Measurements from ENCODE around the gene ADAP1.
A peak's percentile ranks its signal among the peaks of the same experiment; 100 is the strongest.
"Not testable (repeated sequence)": the region's sequence is repeated elsewhere in the genome, so short reads cannot be mapped to it uniquely, and the experiment has no call there.

ADAP1 gene

DNA sequence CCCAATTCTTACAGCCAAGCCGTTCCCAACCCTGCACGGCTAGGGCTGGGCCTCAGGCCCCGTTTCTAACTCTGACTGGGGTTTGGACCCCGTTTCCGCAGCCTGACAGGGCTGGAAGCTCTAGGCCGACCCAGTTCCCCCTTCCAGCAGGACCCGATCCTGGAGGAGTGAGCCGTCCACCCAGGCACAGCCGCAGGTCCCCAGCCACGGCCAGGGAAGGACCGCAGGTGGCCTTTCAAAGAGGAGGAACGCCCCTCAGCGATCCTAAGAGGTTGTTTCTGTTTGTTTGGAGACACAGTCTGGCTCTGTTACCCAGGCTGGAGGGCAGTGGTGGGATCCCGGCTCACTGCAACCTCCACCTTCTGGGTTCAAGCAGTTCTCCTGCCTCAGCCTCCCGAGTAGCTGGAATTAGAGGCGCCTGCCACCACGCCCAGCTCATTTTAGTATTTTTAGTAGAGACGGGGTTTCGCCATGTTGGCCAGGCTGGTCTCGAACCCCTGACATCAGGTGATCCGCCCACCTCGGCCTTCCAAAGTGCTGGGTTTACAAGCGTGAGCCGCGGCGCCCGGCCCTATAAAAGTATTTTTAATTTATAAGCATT, 78.9 kb downstream of the ADAP1 start:
- no peak for DNase-seq

DNA sequence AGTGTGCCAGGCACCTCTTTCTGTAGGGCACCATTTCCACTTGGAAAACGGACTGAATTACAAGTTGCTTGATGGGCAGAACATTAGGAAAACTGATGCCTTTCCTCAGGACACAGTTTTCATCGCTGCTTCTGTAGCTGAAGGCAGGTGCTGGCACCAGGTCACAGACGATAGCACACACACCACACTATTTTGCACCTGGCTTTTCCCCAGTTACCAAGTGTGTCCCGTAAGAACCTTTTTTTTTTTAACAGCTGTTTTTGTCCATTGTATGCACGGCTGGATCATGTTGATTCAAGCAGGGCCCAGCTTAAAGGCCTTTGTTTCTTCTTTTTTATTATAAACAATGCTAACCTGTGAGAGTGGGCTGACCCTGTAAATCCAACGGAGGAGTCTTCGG, 79.4 kb downstream of the ADAP1 start:
- DNase-seq, result no peak

DNA sequence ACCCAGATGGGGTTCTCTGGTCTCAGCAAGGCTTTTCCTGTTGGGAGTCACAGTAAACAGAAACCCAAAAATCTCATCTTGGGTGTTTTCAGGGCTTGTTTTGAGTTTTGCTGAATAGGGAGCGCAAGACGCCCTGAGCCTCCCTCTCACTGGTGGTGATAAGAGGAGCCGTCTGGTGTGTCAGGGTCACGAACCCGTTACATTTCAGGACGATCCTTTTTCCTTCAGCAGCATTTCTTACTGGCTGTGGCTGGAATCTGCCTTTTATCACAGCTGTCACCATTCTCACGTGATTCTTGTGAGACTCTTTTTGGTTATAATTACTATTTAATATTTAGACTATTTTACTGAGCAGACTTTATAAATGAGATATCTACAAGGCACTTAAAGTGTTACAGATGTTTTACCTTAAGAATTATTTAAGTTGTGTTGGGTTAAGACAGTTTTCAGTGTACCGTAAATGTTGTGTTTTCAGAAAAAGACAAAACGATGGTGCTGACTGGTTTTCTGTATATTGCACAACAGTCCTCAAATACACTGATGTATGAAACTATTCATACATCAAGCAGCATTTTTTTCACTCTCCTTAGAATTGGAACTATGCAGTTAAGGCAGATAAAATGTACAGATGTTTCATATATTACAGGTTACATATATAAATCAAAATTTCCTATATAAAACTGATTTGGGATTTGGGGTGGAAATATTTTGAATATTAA, 80.3 kb downstream of the ADAP1 start:
- DNase-seq, result no peak

DNA sequence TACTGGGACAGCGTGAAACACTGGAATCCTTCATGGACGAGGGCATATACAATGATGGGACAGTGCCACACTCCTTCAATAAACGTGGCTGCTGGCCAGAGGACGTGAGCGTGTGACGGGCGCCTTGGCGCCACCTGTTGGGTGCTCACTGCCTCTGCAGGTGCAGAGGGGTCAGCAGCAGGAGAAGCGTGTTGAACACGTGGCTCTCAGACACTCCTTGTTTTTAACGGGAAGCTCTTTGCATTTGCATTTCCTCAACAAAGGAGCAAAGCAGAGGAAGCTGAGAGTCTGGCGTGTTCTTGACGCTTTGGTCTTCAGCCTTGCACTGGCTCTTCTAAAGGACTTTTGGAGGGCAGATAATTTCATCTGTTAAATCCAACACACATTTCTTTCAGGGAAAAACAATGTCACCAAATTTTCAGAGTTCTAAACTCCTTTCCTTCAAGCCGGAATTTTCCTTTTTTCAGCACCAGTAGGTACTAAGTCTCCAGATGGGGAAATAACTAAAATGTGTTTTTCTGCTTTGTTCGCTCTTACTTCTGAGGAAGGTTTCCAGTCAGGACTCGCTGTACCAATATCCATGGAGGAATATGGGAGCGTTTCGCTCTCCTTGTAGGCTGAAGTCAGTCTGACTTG, 81.0 kb downstream of the ADAP1 start:
- DNase-seq, result peak; percentile 74

DNA sequence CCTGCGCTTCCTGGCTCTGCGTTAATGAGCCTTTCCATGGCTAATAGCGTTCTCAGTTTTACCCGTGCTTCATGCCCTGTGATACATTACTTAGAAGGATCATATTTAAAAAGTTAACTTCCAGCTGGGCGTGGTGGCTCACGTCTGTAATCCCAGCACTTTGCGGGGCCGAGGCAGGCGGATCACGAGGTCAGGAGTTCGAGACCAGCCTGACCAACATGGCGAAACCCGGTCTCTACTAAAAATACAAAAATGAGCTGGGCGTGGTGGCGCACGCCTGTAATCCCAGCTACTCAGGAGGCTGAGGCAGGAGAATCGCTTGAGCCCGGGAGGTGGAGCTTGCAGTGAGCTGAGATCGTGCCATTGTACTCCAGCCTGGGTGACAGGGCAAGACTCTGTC, 81.8 kb downstream of the ADAP1 start:
- not testable (repeated sequence) for DNase-seq

DNA sequence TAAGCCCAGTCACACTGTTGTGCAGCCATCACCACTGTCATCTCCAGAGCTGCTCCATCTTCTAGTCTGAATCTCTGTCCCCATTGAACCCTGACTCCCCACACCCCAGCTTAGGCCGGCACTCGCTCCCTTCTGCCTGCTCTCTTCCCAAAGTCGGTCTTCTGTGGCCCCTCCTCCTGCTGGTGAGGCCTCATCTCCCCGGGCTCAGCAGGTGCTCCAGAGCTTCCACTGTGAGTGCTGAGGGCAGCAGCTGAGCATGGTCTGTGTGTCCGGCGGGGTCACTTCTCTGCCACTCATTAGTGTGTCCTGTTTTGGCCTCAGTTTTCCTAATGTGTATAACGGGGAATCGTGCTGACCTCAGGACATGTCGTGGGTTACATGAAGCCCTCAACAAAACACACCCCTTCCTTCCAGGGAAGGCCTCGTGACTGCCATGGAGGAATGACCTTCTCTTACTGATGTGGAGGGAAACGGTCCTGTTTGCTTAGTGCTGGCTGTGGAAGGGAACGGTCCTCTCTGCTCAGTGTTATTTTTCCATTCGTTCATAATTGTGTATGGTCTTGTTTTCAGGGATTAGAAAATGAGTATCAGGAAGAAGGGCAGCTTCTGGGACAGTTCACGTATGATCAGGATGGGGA, 82.5 kb downstream of the ADAP1 start:
- DNase-seq, result no peak

DNA sequence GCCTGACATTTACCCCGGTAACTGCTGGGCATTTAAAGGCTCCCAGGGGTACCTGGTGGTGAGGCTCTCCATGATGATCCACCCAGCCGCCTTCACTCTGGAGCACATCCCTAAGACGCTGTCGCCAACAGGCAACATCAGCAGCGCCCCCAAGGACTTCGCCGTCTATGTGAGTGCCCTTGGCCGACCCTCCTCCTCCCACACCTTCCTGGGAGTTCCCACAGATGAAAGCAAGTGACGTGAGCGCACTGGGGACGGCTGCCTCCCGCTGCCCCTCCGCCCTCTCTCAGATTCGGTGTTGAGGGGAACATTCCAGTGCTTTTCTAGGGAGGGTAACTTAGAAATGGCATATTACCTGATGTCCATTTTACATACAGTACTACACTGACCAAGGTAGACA, 85.1 kb downstream of the ADAP1 start:
- no peak for DNase-seq

DNA sequence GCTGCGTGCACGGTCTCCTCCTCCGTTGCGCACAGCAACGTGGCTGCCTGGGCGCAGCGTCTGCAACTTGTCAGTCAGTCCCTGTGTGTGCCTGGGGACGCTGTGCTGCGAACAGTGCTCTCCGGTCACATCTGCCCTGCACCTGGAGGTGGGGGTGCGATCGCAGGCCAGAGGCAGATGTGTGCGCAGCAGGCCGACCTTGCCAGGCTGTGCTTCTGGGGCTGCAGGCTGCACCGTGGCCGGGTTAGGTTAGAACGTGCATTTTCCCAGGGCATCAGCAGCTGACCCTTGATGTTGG, 86.3 kb downstream of the ADAP1 start:
- DNase-seq, result no peak

DNA sequence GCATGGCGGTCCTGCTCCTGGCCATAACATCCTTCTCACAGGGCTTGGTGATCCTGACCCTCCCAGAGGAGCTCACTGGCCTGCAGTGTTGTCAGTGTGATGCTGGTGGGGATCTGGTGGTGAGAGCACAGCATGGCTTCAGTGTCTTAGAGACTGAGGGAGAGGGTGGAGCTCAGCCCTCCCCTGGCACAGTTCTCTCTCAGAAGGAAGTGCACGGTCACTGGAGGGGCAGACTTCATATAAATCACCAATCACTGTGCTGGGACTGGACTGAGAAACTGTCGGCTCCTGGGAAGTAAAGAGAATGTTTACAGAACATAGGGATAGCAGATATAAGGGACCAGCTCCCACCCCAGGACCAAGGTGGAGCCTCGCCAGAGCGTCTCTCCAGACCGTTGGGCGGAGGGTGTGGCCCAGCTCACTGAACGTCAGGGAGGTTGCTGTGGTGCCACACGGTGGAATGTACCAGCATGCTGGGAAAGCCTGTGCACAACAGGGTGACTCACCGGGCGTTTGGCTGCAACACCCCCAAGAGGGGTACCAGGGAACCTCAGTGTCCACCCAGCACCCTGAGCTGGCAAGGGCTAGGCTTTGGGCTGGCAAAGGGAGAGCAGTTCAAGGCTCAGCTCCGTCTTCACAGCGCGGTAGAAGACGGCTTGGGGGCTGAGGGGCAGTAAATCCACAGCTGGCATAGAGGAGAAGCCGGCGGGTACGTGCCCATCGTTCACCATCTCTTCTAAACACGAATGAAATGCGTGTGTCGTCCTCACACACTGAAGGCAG, 86.9 kb downstream of the ADAP1 start:
- no peak for DNase-seq

DNA sequence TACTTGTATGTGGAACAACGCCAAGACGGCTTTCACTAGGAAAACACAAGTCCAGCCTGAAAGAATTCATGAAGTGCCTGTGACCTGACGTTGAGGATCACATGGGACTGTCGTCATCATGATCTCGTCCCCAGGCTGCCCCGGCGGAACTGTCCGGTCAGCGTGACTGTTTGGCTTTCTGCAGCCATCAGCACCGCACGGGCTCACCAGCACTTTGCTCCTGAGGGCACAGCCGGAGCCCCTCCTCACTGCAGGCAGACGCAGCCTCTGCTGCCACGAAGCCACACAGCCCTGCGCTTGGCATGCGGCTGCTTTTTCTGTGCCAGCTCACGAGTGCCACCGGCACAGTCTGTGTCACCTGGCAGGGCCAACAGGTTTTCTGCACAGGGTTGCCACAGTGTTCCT, 87.5 kb downstream of the ADAP1 start:
- no peak for DNase-seq

DNA sequence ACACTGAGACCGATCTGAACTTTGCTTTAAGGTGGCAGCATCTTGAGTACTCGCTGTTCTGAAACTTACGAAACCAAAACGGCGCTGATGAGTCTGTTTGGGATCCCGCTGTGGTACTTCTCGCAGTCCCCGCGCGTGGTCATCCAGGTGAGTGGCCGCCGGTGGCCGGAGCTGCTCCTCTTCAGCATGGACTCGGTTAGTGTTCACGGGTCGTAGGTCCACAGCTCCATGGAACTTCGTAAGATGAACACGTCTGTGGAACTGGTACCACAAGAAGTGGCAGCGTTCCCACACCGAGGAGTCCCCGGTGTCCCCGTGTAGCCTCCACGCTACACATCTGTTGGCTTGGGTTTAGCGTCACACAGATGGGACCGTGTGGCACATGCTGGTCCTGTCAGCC, 88.6 kb downstream of the ADAP1 start:
- DNase-seq, result no peak

DNA sequence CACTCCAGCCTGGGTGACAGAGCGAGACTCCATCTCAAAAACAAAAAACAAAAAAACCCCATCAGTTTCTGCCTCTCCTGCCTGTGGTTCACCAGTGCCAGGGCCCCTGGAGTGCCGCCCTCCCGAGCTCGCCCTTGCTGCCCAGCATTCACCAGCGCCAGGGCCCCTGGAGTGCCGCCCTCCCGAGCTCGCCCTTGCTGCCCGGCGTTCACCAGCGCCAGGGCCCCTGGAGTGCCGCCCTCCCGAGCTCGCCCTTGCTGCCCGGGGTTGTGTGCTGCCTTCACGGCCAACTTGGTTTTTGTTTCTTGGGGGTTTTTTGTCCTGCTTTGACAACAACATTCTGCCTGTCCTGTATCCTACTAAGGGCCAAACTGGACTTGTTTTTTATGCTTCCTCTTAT, 91.4 kb downstream of the ADAP1 start:
- DNase-seq, result no peak

DNA sequence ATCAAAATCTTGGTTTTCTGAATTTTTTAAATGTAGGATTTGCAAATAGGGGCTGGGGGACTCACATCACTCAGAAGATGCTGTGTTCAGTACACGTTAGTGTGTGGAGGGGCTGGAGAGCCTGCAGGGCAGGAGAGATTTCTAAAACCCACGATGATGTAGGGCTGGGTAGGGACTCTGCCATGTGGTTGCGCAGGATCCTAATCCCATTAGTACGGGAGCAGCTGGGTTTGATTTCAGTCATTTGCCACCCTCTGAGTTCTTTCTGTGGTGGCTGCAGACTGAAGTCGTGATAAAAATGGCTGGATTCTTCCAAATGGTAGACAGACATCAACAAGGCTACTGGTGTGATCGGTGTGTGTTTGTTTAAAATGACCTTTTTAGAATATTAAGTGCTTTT, 92.3 kb downstream of the ADAP1 start:
- DNase-seq, result no peak

DNA sequence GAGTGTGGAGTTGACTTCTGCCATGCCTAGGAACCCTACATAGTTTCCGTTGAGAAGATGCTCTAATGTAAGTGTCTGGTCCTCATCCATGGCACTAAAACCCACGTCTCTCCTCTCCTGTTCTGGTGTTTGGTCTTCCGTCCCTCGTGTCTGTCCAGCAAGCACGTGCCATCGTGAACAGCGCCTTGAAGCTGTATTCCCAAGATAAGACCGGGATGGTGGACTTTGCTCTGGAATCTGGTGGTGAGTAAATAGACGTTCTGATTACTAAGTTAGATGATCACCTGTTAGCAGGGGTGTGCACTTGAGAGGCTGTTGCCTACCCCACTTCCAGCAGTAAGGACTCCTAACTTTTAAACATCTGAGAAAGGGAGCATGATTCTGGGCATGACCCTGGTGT, 93.3 kb downstream of the ADAP1 start:
- DNase-seq, result no peak

DNA sequence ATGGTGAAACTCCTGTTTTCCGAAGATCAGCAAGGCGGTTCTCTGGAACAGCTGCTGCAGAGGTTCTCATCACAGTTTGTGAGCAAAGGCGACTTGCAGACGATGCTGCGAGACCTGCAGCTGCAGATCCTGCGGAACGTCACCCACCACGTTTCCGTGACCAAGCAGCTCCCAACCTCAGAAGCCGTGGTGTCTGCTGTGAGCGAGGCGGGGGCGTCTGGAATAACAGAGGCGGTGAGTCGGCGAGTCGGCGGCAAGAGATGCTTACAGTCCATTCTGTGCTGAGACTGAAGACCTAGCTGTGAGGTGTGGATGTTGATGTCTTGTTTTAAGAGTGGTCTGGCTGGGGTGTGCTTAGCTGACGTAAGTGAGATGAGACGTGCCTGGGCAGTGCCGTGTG, 94.3 kb downstream of the ADAP1 start:
- DNase-seq, result no peak

DNA sequence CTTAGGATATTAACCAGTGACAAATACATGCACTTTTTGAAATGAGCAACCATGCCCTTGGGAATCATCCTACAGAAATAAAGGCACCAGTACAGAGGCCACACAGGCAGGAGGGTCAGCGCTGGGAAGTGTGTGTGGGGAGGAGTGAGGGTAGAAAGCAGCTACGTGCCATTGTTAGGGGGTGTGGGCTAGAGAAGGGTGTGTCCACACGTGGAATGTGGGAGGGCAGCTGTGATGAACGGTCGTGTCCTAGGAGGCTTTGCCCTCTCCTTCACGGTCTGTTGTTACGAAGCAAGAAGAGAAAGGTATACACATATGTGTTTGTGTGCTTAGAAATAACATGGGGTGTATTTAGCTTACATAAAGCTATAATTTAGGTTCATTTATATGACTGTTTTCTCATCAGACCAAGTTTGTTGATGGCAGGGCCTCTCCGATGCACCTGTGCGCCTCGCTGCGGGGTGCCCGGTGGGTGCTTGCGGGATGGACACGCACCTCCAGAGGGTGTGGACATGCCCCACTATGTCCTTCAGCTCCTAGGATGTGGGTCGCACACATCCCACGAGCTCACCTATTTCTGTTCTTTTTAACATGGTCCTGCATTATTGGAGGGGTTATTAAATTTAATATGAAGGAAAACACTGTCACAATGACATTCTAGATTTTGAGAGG, 95.0 kb downstream of the ADAP1 start:
- DNase-seq, result no peak

DNA sequence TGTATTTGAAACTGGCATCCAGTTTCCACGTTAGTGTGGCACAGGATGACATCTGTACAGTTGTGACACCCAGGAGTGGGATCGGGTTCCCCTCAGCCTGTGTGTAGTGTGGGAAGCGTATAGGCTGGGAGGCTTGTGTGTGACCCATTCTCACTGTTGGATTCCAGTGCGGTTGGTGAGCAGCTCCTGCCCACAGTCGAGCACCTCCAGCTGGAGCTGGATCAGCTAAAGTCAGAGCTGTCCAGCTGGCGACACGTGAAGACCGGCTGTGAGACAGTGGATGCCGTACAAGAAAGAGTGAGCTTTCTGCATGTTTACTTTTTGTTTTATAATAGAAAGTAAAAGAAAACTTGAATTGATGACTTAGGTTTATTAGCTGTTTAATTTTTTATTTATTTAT, 96.8 kb downstream of the ADAP1 start:
- no peak for DNase-seq

DNA sequence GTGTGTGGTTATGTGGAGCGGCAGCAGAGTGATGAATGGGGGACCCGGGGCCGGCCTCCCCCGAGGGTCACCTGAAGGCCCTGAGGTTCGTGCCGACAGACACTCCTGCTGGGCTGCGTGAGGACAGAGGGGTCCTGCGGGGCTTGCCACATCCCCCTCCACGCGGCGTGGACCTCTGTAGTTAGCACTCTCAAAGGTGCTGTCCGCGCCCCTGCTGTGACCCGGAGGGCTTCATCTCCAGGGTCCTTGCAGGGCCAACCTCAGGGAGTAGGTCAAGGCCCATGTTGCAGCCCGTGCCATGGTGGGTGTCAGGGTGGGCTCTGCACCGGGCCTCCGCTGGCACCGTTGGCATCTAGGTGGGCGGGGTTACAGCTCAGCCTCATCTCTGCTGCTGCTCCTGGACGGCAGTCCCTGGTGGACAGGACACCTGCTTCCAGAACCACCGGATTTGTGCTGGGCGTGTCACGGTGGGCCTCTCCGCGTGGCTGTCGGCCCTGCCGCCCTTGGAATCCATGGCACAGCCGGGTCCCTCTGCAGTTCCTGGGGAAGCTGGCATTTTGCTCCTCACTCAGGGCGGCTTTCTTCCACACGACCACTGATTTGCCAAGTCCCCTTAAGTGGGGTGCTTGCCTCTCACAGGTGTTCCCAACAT, 97.9 kb downstream of the ADAP1 start:
- no peak for DNase-seq

DNA sequence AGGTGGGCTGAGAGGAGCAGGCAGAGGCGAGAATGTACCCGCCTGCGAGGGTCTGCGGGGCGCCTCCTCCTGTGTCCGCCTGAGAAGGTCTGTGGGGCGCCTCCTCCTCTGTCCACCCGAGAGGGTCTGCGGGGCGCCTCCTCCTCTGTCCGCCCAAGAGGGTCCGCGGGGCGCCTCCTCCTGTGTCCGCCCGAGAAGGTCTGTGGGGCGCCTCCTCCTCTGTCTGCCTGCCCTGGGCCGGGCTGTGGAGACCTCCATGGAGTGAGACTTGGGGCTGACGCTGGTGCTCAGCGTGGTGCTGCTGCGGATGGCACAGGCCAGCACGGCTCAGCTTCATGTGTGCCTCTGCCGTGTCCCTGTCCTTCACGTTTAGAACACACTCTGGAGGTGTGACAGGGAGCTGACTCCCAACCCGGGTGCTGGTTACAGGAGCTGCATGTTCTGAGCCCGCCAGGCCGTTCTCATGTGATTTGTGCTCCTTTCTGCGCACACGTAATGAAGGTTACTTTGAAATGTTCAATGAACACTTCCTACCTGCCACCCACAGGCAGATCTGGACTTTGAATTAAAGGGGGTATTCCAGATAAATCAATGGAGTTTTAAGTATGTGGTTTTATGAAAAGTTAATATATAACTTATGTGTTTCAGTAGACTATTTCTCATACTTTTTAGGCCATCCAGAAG, 98.7 kb downstream of the ADAP1 start:
- no peak for DNase-seq

DNA sequence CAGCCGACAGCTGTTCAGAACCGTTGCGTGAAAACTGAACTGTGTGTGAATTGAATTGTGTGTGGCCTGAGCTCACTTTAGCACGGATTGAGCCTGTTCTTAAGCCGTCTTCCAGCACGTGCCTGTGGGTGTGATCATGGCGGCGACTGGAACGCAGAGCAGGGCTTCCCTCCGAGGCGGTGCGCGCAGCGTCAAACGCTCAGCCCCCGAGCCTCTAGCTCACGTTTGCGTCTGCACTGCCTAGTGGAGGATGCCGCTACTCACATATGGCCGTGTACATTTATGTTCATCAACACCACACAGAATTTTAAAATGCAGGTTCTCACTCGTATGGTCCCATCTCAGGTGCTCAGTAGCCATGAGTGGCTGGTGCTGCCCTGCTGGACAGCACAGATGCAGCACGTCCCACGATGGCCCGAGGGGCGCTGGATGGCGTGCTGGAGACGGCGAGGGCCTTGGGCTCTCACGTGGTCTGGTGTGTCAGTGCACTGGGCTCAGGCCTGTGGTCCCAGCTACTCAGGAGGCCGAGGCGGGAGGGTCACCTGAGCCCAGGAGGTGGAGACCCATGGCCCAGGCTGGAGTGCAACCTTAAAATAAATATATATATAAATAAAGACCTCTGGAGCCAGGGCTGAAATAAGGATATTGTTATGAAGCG, 100.2 kb downstream of the ADAP1 start:
- no peak for DNase-seq

All from activated naive CD4-positive, alpha-beta T cell treated with Interleukin-2 at 50 U/mL for 16 hours (primary cell).